ENCODE measurements around the gene TRAP1. TPM values are rescaled to one million over a fixed set of nuclear protein-coding genes. Genes with fewer than 3 reads are reported as not detected.
"Not testable (repeated sequence)": the region's sequence is repeated elsewhere in the genome, so short reads cannot be mapped to it uniquely, and the experiment has no call there.

The TRAP1 gene
- polyA plus RNA-seq, 3 donors: 89.3 to 99.5 (median 92.1) TPM

- no peak for DNase-seq (ENCODE audit: low read depth in 3 of 3, low spot score in 2 of 3)
These were observed 98.6 kb downstream of the TRAP1 start for GRCh38 chr16:3618769-3619141.

GRCh38 chr16:3612510-3613466, 104.5 kb downstream of the TRAP1 start:
- no peak for DNase-seq (ENCODE audit: low read depth in 3 of 3, low spot score in 2 of 3)

- DNase-seq (ENCODE audit: low read depth in 3 of 3, low spot score in 2 of 3): peak; percentile 79 to 91 (median 90)
These were observed 106.0 kb downstream of the TRAP1 start, which contains the start of gene SLX4 for GRCh38 chr16:3611146-3611975. Gene SLX4, minus strand, starts transcription at chr16:3611606. Its CDS starts 2,642 bp downstream, at chr16:3608964.

GRCh38 chr16:3610698-3611145, 106.6 kb downstream of the TRAP1 start:
- DNase-seq (ENCODE audit: low read depth in 3 of 3, low spot score in 2 of 3): peak in 1 of 3 donors; percentile 12

- DNase-seq (ENCODE audit: low read depth in 3 of 3, low spot score in 2 of 3): no peak
These were observed 107.2 kb downstream of the TRAP1 start for GRCh38 chr16:3609895-3610697.

- not testable (repeated sequence) for DNase-seq (ENCODE audit: low read depth in 3 of 3, low spot score in 2 of 3)
These were observed 108.3 kb downstream of the TRAP1 start for GRCh38 chr16:3608976-3609375.

GRCh38 chr16:3608069-3608468, 109.3 kb downstream of the TRAP1 start:
- DNase-seq (ENCODE audit: low read depth in 3 of 3, low spot score in 2 of 3): no peak

Other genes starting within 250 kb of the TRAP1 start
- gene C16orf90, start 222.0 kb downstream of the TRAP1 start, polyA plus RNA-seq (ENCODE audit: insufficient read length in 3 of 3): not detected
- gene CLUAP1, start 216.5 kb downstream of the TRAP1 start, polyA plus RNA-seq (ENCODE audit: insufficient read length in 3 of 3): 10 to 100 TPM; 64.4 to 69.0 (median 68.5) TPM
- 1 to 10 TPM; 1.6 to 1.7 (median 1.6) TPM for gene NLRC3, start 140.1 kb downstream of the TRAP1 start, polyA plus RNA-seq (ENCODE audit: insufficient read length in 3 of 3)
- 1 to 10 TPM; 3.9 to 4.6 (median 4.0) TPM for gene SLX4, start 105.9 kb downstream of the TRAP1 start, polyA plus RNA-seq (ENCODE audit: insufficient read length in 3 of 3)
- 10 to 100 TPM; 24.0 to 28.3 (median 25.0) TPM for gene DNASE1, start 62.8 kb downstream of the TRAP1 start, polyA plus RNA-seq (ENCODE audit: insufficient read length in 3 of 3)
- 10 to 100 TPM; 65.1 to 76.4 (median 66.5) TPM for gene CREBBP, start 163.2 kb upstream of the TRAP1 start, polyA plus RNA-seq (ENCODE audit: insufficient read length in 3 of 3)